Breast epithelium (tissue), 4 donors: ENCODE measurements around the gene PIGM. TPM values are rescaled to one million over a fixed set of nuclear protein-coding genes. Genes with fewer than 3 reads are reported as not detected.

Experiments used
- DNase-seq, 2 donors: peaks; one replicate each; pipeline ENCODE4 v3.0.0-alpha.2; 2019; ENCODE audit warnings: low spot score in 2 of 2
- H3K27ac ChIP-seq, 2 donors: fragments of 200-600 bp; sonication (generic) in 1 of 2; one replicate each; pipeline ENCODE4 v1.5.1; 2016 to 2019; ENCODE audit warnings: mild to moderate bottlenecking in 1 of 2
- H3K27me3 ChIP-seq, 2 donors: fragments of 200-600 bp; sonication (generic) in 1 of 2; one replicate each; pipeline versions ENCODE4 v1.5.1 to v1.6.0; 2017 to 2019; ENCODE audit warnings: control low read depth in 1 of 2, mild to moderate bottlenecking in 1 of 2
- H3K36me3 ChIP-seq: fragments of 200-600 bp; one replicate; pipeline ENCODE4 v1.5.1; 2019
- H3K4me1 ChIP-seq, 2 donors: fragments of 200-600 bp; sonication (generic); one replicate each; pipeline ENCODE4 v1.5.1; 2016 to 2019; ENCODE audit warnings: control low read depth in 1 of 2
- H3K4me3 ChIP-seq, 3 donors: fragments of 200-600 bp; sonication (generic); 1 replicate in 2 of 3; 2 replicates in 1 of 3; pipeline ENCODE4 v1.5.1; 2016 to 2019; ENCODE audit warnings: mild to moderate bottlenecking in 3 of 3, moderate library complexity in 2 of 3
- H3K9me3 ChIP-seq, 2 donors: fragments of 200-600 bp; sonication (generic) in 1 of 2; one replicate each; pipeline ENCODE4 v1.5.1; 2016 to 2019; ENCODE audit warnings: control low read depth in 1 of 2
- CTCF ChIP-seq, 3 donors: fragments of 450-650 bp; IDR thresholded peaks; one replicate each; pipeline ENCODE4 v1.5.1; 2016 to 2017; ENCODE audit warnings: antibody characterized with exemption in 3 of 3, mild to moderate bottlenecking in 3 of 3, moderate library complexity in 3 of 3
- POLR2A ChIP-seq: fragments of 450-650 bp; IDR thresholded peaks from one replicate; pipeline ENCODE4 v1.6.1; 2016; ENCODE audit warnings: antibody characterized with exemption, mild to moderate bottlenecking, moderate library complexity
- POLR2AphosphoS5 ChIP-seq, 3 donors: sonication (generic); formaldehyde crosslinking; IDR thresholded peaks; one replicate each; pipeline ENCODE4 v1.6.1; 2017; ENCODE audit warnings: antibody characterized with exemption in 3 of 3
- intact Hi-C: fragments of 100-400 bp; cut with DNase I; formaldehyde crosslinking; loops from one replicate; pipeline ENCODE4 v1.15.1; 2023; ENCODE audit warnings: low total_unique reads
- total RNA-seq, 3 donors: library from RNA; depleted of rRNA; stranded (reverse); fragments of >200 nt; gene quantifications; one replicate each; pipeline ENCODE4 v1.1.0, GENCODE V29; 2016

Gene PIGM
- total RNA-seq, 3 donors from 2014 or later, result 4.9 to 8.2 (median 5.1) TPM

- intact Hi-C loops, result loop anchor here (5.0 kb wide), 1 partner anchor 70 kb away; no protein-coding TSS in a partner anchor
- DNase-seq, result no peak
- H3K27ac ChIP-seq, result no peak overlapping the region
These were observed 24.1 kb downstream of the PIGM start for GRCh38 chr1:160007577-160008200.

GRCh38 chr1:160006312-160006940, 25.4 kb downstream of the PIGM start:
- H3K36me3 ChIP-seq, result no peaks in the 10 kb centered on the region
- DNase-seq, result peak; percentile 58 to 62
- H3K27me3 ChIP-seq, result no peaks in the 10 kb centered on the region
- no peaks in the 10 kb centered on the region for H3K9me3 ChIP-seq
- intact Hi-C loops, result loop anchor here (5.0 kb wide), 1 partner anchor 69 kb away; no protein-coding TSS in a partner anchor
- H3K4me1 ChIP-seq, result no peaks in the 10 kb centered on the region
- no peak overlapping the region for H3K27ac ChIP-seq
- TF ChIP-seq CTCF (IDR thresholded peaks at IDR 0.05), result peak; percentile 61 to 84 (median 71)
- no peak for TF ChIP-seq POLR2A
- H3K4me3 ChIP-seq, result no peak overlapping the region

More at GRCh38 chr1:160007577-160008200, 24.1 kb downstream of the PIGM start:
- no peaks in the 10 kb centered on the region for H3K9me3 ChIP-seq
- no peak overlapping the region for H3K4me3 ChIP-seq
- no peaks in the 10 kb centered on the region for H3K27me3 ChIP-seq
- H3K36me3 ChIP-seq, result no peaks in the 10 kb centered on the region
- H3K4me1 ChIP-seq, result no peaks in the 10 kb centered on the region
- TF ChIP-seq POLR2AphosphoS5 (IDR thresholded peaks at IDR 0.05) (no peak), POLR2A (no peak), CTCF (IDR thresholded peaks at IDR 0.05) (peak; percentile 68 to 82 (median 75))

- H3K4me1 ChIP-seq, result no peaks in the 10 kb centered on the region
- intact Hi-C loops, result loop anchor here (5.0 kb wide), 1 partner anchor 68 kb away; no protein-coding TSS in a partner anchor
These were observed 26.7 kb downstream of the PIGM start for GRCh38 chr1:160005070-160005469.

GRCh38 chr1:160004425-160004824, 27.4 kb downstream of the PIGM start:
- Histone ChIP-seq H3K4me1 (no peaks in the 10 kb centered on the region), H3K9me3 (no peaks in the 10 kb centered on the region), H3K27ac (no peak overlapping the region), H3K36me3 (no peaks in the 10 kb centered on the region), H3K27me3 (no peaks in the 10 kb centered on the region), H3K4me3 (no peak overlapping the region)
- intact Hi-C loops, result no loop called here
- no peak for DNase-seq
- TF ChIP-seq POLR2A, result no peak
- no peak for TF ChIP-seq POLR2AphosphoS5 (IDR thresholded peaks at IDR 0.05)
- TF ChIP-seq CTCF (IDR thresholded peaks at IDR 0.05), result no peak

More at GRCh38 chr1:160005070-160005469, 26.7 kb downstream of the PIGM start:
- Histone ChIP-seq H3K27ac (no peak overlapping the region), H3K27me3 (no peaks in the 10 kb centered on the region), H3K4me3 (no peak overlapping the region), H3K36me3 (no peaks in the 10 kb centered on the region), H3K9me3 (no peaks in the 10 kb centered on the region)
- no peak for TF ChIP-seq CTCF (IDR thresholded peaks at IDR 0.05)
- no peak for TF ChIP-seq POLR2AphosphoS5 (IDR thresholded peaks at IDR 0.05)
- no peak for TF ChIP-seq POLR2A
- no peak for DNase-seq

- Histone ChIP-seq H3K36me3 (no peaks in the 10 kb centered on the region), H3K4me3 (no peak overlapping the region), H3K27me3 (no peaks in the 10 kb centered on the region), H3K4me1 (no peaks in the 10 kb centered on the region), H3K27ac (no peak overlapping the region), H3K9me3 (no peaks in the 10 kb centered on the region)
- no peak for DNase-seq
- intact Hi-C loops, result no loop called here
- TF ChIP-seq CTCF (IDR thresholded peaks at IDR 0.05) (no peak), POLR2A (no peak), POLR2AphosphoS5 (IDR thresholded peaks at IDR 0.05) (no peak)
These were observed 27.8 kb downstream of the PIGM start for GRCh38 chr1:160004001-160004400.
